Epithelial cell of proximal tubule (primary cell): ENCODE data around the gene RASGEF1C. TPM values are rescaled to one million over a fixed set of nuclear protein-coding genes. Genes with fewer than 3 reads are reported as not detected.
"Not testable (repeated sequence)": the region's sequence is repeated elsewhere in the genome, so short reads cannot be mapped to it uniquely, and the experiment has no call there.

Source experiments
- DNase-seq: peaks from one replicate; pipeline ENCODE4 v3.0.0-alpha.2; 2011; ENCODE audit warnings: low read depth
- H3K4me3 ChIP-seq: 2 replicates; pipeline ENCODE4 v1.5.1; 2011; ENCODE audit warnings: low read depth, mild to moderate bottlenecking, low read length
- total RNA-seq: library from RNA; depleted of rRNA; stranded (reverse); fragments of >200 nt; gene quantifications from 2 replicates; pipeline ENCODE4 v1.2.3, GENCODE V29; 2015
- TF ChIP-seq, protein P1 (sequence below): conservative IDR thresholded peaks from 2 replicates; pipeline ENCODE4 v1.5.1; 2012; ENCODE audit warnings: low read depth, mild to moderate bottlenecking, low read length

The RASGEF1C gene
- total RNA-seq, 1 donor from 2014 or later: not detected

DNA sequence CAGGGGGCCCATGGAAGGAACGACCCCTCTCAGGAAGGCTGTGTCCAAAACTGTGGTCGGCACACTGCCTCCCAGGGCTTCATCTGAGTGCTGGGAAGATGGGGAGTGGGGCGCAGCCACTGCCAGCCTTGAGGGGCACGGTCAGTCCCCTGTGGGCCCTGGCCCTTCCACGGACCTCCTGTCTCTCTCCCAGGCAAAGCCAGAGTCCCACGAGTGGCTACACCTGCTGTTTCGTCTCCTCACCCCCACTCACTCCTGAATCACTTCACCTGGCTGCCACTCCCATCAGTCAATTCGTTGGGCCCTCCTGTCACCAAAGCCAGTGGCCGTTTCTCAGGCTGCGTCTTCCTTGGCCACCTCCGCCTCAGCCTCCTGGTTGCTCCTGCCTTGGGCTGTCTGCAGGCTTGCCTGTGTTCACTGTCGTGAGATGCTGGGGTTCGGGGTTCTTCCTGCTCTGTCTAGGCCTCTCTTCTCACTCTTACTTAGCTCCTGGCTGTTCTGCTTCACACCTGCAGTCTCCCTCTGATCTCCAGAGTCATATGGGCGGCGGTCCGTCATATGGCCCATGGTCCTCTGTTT is 78.6 kb downstream of the RASGEF1C start:
- TF ChIP-seq, protein P1, sequence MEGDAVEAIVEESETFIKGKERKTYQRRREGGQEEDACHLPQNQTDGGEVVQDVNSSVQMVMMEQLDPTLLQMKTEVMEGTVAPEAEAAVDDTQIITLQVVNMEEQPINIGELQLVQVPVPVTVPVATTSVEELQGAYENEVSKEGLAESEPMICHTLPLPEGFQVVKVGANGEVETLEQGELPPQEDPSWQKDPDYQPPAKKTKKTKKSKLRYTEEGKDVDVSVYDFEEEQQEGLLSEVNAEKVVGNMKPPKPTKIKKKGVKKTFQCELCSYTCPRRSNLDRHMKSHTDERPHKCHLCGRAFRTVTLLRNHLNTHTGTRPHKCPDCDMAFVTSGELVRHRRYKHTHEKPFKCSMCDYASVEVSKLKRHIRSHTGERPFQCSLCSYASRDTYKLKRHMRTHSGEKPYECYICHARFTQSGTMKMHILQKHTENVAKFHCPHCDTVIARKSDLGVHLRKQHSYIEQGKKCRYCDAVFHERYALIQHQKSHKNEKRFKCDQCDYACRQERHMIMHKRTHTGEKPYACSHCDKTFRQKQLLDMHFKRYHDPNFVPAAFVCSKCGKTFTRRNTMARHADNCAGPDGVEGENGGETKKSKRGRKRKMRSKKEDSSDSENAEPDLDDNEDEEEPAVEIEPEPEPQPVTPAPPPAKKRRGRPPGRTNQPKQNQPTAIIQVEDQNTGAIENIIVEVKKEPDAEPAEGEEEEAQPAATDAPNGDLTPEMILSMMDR: no peak
- no peak overlapping the region for H3K4me3 ChIP-seq
- no peak for DNase-seq

DNA sequence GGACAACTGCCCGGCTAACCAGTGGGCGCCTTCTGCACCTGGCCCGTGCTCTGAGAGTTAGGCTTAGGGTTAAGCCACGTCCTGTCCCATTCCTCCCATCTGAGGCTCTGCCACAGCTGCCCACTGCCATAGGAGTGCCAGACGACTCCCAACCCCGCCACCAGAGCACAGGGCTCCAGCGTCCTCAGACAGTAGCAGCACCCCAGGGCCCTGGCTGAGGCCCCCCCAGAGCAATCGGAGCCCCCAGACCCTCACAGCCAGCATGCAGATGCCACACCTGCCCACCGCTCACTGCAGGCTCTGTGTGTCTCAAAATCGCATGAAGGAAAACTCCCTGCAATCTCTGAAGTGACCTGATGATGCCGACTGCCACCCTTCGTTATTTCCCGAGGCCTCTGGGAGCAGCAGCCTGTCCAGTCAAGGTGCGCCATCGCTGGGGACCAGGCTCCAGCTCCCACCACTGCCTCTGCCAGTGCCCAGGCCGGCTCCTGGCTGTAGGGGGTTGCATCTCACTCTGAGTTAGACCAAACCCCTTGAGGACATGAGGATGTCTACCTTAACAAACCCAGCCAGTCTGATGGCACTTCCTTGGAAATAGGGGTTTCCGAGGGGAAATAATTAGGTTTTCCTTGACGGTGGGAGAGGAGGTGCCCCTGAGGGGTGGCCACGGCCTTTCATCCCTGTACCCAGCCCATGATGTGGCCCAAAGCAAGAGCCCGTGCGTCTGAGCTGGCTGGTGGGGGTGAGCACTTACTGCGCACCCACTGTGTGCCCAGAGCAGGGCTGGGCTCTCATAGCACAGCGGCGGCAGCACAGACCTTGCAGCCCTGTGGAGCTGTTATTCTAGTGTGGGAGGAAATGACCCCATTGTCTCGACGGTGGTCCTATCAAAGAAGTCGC is 79.5 kb downstream of the RASGEF1C start:
- TF ChIP-seq, protein P1: no peak
- DNase-seq: no peak
- H3K4me3 ChIP-seq: no peak overlapping the region

DNA sequence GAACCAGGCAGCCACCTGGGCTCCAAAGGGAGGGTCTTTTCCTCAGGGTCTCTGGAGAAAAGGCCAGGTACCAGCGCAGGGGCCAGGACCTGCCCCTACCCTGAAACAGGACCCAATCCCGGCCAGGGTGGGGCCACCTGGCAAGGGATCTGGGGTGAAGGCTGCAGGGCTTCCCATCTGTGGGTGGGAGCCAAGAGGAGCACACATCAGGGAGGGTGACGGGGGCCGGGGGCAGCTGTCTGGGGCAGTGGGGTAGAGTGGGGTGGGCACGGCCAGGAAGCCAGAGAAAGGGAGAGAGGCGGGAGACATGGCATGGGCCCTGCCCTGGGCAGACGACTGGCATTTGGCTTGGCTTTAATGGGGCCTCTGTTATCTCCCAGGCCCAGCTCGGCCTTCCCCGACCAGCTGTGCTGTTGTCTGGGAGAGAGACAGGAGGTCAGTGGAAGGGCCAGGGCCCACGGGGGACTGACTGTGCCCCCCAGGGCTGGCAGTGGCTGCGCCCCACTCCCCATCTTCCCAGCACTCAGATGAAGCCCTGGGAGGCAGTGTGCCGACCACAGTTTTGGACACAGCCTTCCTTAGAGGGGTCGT is 80.2 kb downstream of the RASGEF1C start:
- TF ChIP-seq, protein P1: no peak
- no peak for DNase-seq
- H3K4me3 ChIP-seq: no peak overlapping the region

DNA sequence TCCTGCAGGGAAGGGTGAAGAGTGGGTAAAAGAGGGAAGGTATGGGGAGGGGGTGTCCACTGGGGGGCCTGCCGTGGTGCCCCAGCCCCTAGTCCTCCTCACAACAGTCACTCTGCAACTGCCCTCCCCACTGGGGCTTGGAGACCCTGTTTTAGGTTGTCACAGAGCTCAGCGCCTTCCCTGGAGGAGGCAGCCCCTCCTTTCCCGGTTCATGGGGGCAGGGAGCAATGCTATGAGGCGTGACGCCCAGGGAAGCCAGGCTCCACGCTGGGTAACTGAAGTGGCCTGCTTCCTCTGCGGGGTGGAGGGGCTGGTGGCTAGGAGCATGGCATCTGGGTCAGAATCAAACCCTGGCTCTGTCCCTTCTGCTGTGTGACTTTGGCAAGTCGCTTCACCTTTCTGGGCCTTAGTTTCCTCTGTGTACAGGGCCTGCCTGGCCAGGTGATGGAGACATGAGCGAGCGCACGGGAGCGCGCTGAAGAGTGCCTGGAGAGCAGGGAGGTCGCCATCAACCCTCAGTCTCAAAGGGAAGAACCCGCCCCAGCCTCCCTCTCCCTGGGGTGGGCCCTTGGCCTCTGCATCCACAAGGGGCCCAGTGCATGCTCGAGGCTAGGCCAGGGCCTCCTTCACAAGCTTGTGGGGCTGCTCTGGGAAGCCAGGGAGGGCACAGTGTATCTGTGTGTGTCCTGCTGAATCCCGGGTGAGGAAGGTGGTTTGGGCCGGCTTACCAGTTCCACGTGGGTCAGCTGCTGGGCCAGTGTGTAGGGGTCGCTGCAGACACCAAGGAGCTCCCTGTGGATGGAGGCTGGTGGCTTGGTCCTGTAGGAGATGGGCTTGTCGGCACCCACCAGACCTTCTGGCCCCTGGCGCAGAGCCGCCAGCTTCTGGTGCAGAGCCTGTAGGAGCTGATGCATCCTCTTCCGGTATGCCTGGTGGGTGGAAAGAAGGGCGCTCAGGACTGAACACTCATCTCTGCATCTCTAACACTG is 81.0 kb downstream of the RASGEF1C start:
- no peak for DNase-seq
- H3K4me3 ChIP-seq: peak overlapping the region; percentile 32
- TF ChIP-seq, protein P1: no peak

DNA sequence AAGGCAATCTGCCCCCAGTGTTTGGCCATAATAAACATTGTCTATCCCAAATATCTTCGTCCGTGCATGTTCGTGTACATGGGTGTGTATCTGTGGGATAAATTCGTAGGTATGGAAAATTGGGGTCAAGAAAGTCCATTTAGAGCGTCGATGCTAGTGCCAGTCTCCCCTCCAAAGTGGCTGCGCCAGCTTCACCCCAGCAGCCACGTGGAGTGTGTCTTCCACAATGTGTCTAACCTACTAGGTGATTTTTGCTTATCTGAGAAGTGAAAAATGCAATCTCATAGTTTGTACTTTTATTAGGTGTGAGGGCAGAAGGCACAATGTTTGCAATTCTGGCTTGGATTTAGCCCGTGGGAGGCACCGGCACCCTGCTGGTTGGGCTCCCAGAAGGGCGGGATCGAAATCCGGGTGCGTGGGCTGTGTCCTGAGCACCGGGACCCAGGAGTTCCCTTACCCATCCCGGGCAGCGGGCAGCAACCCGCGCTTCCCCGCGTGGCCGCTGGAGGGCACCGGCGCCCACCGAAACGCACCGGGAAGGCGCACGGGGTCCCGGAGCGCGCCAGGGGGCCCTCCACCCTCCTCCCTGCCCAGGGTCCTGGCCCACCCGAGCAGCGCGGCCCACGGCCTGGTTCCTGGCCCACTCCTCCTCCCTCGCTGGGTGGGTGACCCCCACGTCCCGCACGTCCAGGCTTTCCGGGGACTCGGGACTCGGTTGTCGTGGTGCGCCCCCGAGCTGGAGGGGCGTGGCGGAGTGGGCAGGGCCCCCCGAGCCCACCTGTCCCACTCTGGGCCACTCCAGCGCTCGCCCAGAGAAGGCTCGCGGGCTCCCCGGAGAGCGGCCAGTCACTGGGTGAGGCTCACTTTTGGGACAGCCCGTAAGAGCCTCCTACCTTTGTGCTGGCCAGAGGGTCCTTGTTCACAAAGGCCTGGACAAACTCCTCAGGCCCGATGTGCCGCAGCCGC is 82.0 kb downstream of the RASGEF1C start:
- DNase-seq: no peak
- TF ChIP-seq, protein P1: peak; percentile 69
- H3K4me3 ChIP-seq: peak overlapping the region; percentile 32

DNA sequence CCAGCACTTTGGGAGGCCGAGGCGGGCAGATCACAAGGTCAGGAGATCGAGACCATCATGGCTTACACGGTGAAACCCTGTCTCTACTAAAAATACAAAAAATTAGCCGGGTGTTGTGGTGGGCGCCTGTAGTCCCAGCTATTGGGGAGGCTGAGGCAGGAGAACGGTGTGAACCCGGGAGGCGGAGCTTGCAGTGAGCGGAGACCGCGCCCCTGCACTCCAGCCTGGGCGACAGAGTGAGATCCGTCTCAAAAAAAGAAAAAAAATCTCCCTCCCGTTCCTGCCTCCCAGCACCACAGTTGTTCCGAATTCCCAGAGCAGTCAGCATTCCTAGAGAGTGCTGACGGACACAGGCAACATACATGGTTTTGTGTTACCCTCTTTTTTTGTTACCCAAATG is 82.9 kb downstream of the RASGEF1C start:
- not testable (repeated sequence) for DNase-seq, H3K4me3 ChIP-seq

DNA sequence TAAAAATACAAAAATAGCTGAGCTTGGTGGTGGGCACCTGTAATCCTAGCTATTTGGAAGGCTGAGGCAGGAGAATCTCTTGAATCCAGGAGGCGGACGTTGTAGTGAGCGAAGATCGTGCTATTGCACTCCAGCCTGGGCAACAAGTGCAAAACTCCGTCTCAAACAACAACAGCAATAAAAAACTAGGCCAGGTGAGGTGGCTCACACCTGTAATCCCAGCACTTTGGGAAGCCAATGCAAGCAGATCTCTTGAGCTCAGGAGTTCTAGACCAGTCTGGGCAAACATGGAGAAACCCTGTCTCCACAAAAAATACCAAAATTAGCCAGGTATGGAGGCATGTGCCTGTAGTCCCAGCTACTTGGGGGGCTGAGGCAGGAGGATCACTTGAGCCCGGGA is 84.3 kb downstream of the RASGEF1C start:
- DNase-seq, H3K4me3 ChIP-seq: not testable (repeated sequence)
